OCI-LY1 (cell line): ENCODE results near the gene CRKL.

Experiments
- H2AFZ ChIP-seq: fragments of 200-600 bp; sonication (generic), shearing (Covaris generic); 2 replicates; pipeline ENCODE4 v1.6.0; 2014; ENCODE audit warnings: antibody characterized with exemption, mild to moderate bottlenecking, low read length
- H3F3A ChIP-seq: fragments of 200-600 bp; sonication (generic), shearing (Covaris generic); 2 replicates; pipeline ENCODE4 v1.6.0; 2014; ENCODE audit warnings: mild to moderate bottlenecking, antibody characterized with exemption, low read length, moderate library complexity; ENCODE audit not compliant: insufficient read depth
- H3K27ac ChIP-seq: fragments of 200-600 bp; sonication (generic); 2 replicates; pipeline ENCODE4 v1.5.1; 2014; ENCODE audit warnings: low read length, mixed run types, mild to moderate bottlenecking, low read depth; ENCODE audit not compliant: poor library complexity, severe bottlenecking
- H3K27me3 ChIP-seq: fragments of 200-600 bp; sonication (generic); 2 replicates; pipeline ENCODE4 v1.6.0; 2014; ENCODE audit warnings: antibody characterized with exemption, mild to moderate bottlenecking, low read length, moderate library complexity; ENCODE audit not compliant: insufficient read depth
- H3K36me3 ChIP-seq: fragments of 200-600 bp; sonication (generic); 2 replicates; pipeline ENCODE4 v1.6.1; 2014; ENCODE audit warnings: mild to moderate bottlenecking, antibody characterized with exemption, low read length, moderate library complexity, mixed read lengths; ENCODE audit not compliant: insufficient read depth
- H3K4me1 ChIP-seq: fragments of 200-600 bp; sonication (generic); 2 replicates; pipeline ENCODE4 v1.5.1; 2014; ENCODE audit warnings: mild to moderate bottlenecking, low read length, moderate library complexity; ENCODE audit not compliant: insufficient read depth, severe bottlenecking
- H3K4me2 ChIP-seq: fragments of 200-600 bp; sonication (generic), shearing (Covaris generic); 2 replicates; pipeline ENCODE4 v1.6.1; 2014; ENCODE audit warnings: low read length
- H3K4me3 ChIP-seq: fragments of 200-600 bp; sonication (generic); 2 replicates; pipeline ENCODE4 v1.5.1; 2014; ENCODE audit warnings: low read length, low read depth, mild to moderate bottlenecking, mixed read lengths; ENCODE audit not compliant: poor library complexity, severe bottlenecking
- H3K79me2 ChIP-seq: fragments of 200-600 bp; shearing (Covaris generic); 2 replicates; pipeline ENCODE4 v1.6.1; 2016; ENCODE audit warnings: mixed run types, low read length, mixed read lengths; ENCODE audit not compliant: insufficient read depth
- H3K9ac ChIP-seq: fragments of 200-600 bp; sonication (generic), shearing (Covaris generic); 2 replicates; pipeline ENCODE4 v1.6.1; 2014; ENCODE audit warnings: mild to moderate bottlenecking, low read length, mixed read lengths
- H3K9me2 ChIP-seq: fragments of 200-600 bp; sonication (generic), shearing (Covaris generic); 2 replicates; pipeline ENCODE4 v1.6.1; 2014; ENCODE audit warnings: low read depth, mild to moderate bottlenecking, low read length, mixed read lengths
- H3K9me3 ChIP-seq: fragments of 200-600 bp; shearing (Covaris generic); 2 replicates; pipeline ENCODE4 v1.6.1; 2014; ENCODE audit warnings: low read length, mixed read lengths
- H4K20me1 ChIP-seq: fragments of 200-600 bp; sonication (generic), shearing (Covaris generic); 2 replicates; pipeline ENCODE4 v1.6.0; 2016; ENCODE audit warnings: mild to moderate bottlenecking, low read length; ENCODE audit not compliant: insufficient read depth
- EZH2 ChIP-seq: fragments of 200-600 bp; sonication (generic), shearing (Covaris generic); IDR thresholded peaks from 2 replicates; pipeline ENCODE4 v1.8.0; 2017; ENCODE audit warnings: borderline replicate concordance, mixed run types, mild to moderate bottlenecking, antibody characterized with exemption, low read length, moderate library complexity, mixed read lengths
- TF ChIP-seq, protein P1 (sequence below): fragments of 200-600 bp; sonication (generic), shearing (Covaris generic); IDR thresholded peaks from 2 replicates; pipeline ENCODE4 v1.5.1; 2017; ENCODE audit warnings: mild to moderate bottlenecking, antibody characterized with exemption, low read length, moderate library complexity, mixed read lengths

Gene CRKL

DNA sequence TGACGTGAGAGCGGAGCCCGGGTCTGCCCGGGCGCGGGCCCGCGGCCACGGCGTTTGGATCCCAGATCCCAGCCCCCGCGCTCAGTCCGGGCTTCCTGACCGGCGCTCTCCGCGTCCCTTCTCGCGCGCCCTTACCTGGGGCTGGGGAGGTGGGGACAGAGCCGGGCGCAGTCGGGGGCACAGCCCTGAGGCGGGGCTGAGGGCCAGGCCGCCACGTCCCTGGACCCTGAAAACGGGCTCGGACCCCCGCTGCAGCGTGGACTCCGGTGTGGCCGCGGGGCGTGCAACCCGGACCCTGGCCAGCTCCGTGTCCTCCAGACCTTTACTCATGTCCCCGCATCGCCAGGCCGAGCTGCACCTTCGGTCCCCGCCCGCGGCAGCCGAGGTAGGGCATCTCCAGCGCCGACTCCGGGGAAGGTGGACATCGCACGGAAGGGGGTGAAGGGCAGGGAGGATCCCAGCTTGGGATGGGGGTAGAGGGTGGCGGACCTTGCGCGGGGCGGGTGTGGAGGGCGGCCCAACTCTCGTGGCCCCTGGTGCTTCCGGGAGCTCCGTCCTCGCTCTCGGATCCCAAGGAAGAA, 40.0 kb downstream of the CRKL start:
- Histone ChIP-seq H3K9ac (no peak overlapping the region), H3K9me2 (no peaks in the 10 kb centered on the region), H3K27ac (no peak overlapping the region), H3K4me2 (peak overlapping the region; percentile 42; the same call in 1 of the 2 replicates), H3K4me3 (peak overlapping the region; percentile 34), H3K27me3 (0 out of 2 replicates have a peak, but pooled peaks cover 4% of the 10 kb centered on the region), H4K20me1 (peaks cover 5% of the 10 kb centered on the region; the same call in 1 of the 2 replicates), H3K79me2 (no peaks in the 10 kb centered on the region), H3K36me3 (peaks cover 21% of the 10 kb centered on the region), H3F3A (no peaks in the 10 kb centered on the region), H2AFZ (no peak overlapping the region), H3K9me3 (no peaks in the 10 kb centered on the region), H3K4me1 (no peaks in the 10 kb centered on the region)
- TF ChIP-seq, protein P1, sequence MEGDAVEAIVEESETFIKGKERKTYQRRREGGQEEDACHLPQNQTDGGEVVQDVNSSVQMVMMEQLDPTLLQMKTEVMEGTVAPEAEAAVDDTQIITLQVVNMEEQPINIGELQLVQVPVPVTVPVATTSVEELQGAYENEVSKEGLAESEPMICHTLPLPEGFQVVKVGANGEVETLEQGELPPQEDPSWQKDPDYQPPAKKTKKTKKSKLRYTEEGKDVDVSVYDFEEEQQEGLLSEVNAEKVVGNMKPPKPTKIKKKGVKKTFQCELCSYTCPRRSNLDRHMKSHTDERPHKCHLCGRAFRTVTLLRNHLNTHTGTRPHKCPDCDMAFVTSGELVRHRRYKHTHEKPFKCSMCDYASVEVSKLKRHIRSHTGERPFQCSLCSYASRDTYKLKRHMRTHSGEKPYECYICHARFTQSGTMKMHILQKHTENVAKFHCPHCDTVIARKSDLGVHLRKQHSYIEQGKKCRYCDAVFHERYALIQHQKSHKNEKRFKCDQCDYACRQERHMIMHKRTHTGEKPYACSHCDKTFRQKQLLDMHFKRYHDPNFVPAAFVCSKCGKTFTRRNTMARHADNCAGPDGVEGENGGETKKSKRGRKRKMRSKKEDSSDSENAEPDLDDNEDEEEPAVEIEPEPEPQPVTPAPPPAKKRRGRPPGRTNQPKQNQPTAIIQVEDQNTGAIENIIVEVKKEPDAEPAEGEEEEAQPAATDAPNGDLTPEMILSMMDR = no peak
- TF ChIP-seq EZH2 = no peak

DNA sequence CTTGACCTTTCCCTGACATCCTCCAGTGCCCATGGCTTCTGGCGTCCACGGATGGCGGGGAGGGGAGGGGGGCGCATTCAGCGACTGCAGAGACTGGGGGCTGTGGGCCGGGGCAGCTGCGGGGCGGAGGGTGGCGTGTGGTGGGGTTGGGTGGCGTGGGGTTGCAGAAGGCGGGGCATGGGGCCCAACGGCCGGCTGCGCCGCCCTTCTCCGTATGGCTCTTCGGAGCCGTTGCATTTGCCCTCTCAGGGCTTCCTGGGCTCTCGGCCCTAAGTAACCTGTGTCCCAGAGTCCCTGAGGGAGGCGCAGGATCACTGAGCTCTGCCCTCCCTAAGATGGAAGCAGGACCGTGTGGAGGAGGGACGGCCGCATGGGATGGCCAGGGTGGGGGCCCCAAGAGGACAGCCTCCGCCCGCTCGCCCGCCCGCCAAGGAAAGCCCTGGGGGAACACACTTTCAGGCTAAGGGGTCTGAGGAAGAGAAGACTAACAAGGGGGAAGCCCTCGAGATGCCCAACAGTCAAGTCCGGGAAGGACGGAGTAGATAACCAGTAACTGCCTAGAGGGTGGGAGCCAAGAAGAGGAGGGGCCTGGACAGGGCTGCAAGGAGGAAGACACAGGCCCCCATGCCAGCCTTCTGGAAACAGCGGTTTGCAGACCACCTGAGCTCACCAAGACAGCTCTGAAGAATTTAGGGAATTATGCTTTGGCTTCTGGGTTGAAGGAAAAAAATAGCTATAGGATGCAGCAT, 40.6 kb downstream of the CRKL start:
- Histone ChIP-seq H3K79me2 (no peaks in the 10 kb centered on the region), H3K27ac (no peak overlapping the region), H2AFZ (no peak overlapping the region), H3F3A (no peaks in the 10 kb centered on the region), H3K27me3 (0 out of 2 replicates have a peak, but pooled peaks cover 4% of the 10 kb centered on the region), H3K9me2 (no peaks in the 10 kb centered on the region), H4K20me1 (peaks cover 5% of the 10 kb centered on the region; the same call in 1 of the 2 replicates), H3K9me3 (no peaks in the 10 kb centered on the region), H3K4me2 (peak overlapping the region; percentile 42; the same call in 1 of the 2 replicates), H3K36me3 (peaks cover 14% of the 10 kb centered on the region), H3K9ac (no peak overlapping the region), H3K4me1 (no peaks in the 10 kb centered on the region), H3K4me3 (peak overlapping the region; percentile 34)
- TF ChIP-seq, protein P1 = no peak
- TF ChIP-seq EZH2 = no peak

GRCh38 chr22:20959578-20960461, 42.6 kb downstream of the CRKL start:
- Histone ChIP-seq H3K36me3 (no peaks in the 10 kb centered on the region), H3K27me3 (0 out of 2 replicates have a peak, but pooled peaks cover 14% of the 10 kb centered on the region), H3K79me2 (no peaks in the 10 kb centered on the region), H3K4me3 (no peak overlapping the region), H2AFZ (no peak overlapping the region), H3K4me1 (no peaks in the 10 kb centered on the region), H3F3A (no peaks in the 10 kb centered on the region), H3K27ac (no peak overlapping the region), H3K9me3 (no peaks in the 10 kb centered on the region), H4K20me1 (no peaks in the 10 kb centered on the region), H3K9me2 (no peaks in the 10 kb centered on the region), H3K4me2 (no peak overlapping the region), H3K9ac (no peak overlapping the region)
- TF ChIP-seq, protein P1 = no peak
- no peak for TF ChIP-seq EZH2
